ENCODE results near the gene CREBBP.

GRCh38 chr16:3696425-3697218 is 183.9 kb downstream of the CREBBP start:
- TF ChIP-seq CTCF (optimal IDR thresholded peaks at IDR 0.05 in 1 of 3, IDR thresholded peaks at IDR 0.05 in 1 of 3, conservative IDR thresholded peaks at IDR 0.05 in 1 of 3; ENCODE audit: extremely low read depth in 1 of 3, insufficient read depth in 2 of 3, low read length in 3 of 3) (no peak), EZH2 (IDR thresholded peaks at IDR 0.05; ENCODE audit: low read length) (no peak)
